GM19099 (cell line): Measurements from ENCODE around the gene MDP1.
A peak's percentile ranks its signal among the peaks of the same experiment; 100 is the strongest.

Experiments
- POLR2A ChIP-seq: IDR thresholded peaks from 3 replicates; pipeline ENCODE4 v1.6.1; 2011; ENCODE audit warnings: low read depth; ENCODE audit not compliant: insufficient read length; ENCODE audit errors: extremely low read depth

Gene MDP1

GRCh38 chr14:24238527-24239037 is 22.7 kb upstream of the MDP1 start:
- TF ChIP-seq POLR2A, result no peak

DNA sequence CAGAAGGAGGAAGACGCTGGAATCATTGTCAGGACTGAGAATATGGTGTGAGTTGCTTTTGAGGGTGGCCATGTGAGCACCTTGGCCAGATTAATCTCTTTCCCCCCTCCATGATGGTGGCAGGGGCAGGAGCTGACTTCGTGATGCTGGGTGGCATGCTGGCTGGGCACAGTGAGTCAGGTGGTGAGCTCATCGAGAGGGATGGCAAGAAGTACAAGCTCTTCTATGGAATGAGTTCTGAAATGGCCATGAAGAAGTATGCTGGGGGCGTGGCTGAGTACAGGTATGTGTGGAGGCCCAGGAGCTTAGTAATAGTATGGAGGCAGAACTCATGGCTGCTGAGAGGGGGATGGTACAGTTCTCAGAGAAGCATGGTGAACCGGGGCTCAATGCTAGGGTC is 22.3 kb upstream of the MDP1 start:
- no peak for TF ChIP-seq POLR2A

- no peak for TF ChIP-seq POLR2A
Observed at GRCh38 chr14:24237463-24237955, 21.6 kb upstream of the MDP1 start.

- TF ChIP-seq POLR2A, result no peak
Observed at GRCh38 chr14:24236689-24237462, 21.0 kb upstream of the MDP1 start.

DNA sequence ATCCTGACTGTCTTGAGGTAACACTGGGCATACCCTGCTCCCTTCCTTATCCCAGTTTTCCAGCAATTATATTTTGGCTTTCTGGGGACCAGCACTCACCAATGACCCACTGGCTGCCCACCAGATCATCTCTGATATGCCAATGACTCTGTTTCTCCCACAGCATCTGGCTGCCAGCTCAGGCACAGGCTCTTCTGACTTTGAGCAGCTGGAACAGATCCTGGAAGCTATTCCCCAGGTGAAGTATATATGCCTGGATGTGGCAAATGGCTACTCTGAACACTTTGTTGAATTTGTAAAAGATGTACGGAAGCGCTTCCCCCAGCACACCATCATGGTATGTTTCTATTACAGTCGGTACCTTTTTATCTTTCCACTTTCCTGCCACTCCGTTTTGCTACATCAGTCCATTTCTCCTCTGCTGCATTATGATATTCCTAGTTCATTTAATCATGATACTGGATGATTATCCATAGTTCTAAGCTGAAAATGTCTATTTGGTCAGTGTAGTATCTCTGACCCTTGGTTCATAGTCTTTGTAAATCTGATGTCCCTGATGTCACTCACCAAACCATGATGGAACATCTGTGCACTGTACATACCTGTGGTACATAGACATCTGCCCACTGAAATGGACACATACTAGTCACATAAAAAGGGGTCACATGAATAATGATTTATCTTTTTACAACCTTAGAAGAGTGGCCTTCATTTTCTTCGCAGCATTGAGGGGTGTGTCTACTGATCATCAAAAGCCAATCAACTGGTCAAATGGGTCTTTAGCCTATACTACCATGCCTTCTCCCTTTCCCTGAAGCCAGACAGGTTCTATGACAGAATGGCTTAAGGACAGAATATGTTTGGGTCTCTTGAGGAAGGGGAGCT is 20.2 kb upstream of the MDP1 start:
- no peak for TF ChIP-seq POLR2A

- no peak for TF ChIP-seq POLR2A
Observed at GRCh38 chr14:24234095-24235005, 18.5 kb upstream of the MDP1 start.

DNA sequence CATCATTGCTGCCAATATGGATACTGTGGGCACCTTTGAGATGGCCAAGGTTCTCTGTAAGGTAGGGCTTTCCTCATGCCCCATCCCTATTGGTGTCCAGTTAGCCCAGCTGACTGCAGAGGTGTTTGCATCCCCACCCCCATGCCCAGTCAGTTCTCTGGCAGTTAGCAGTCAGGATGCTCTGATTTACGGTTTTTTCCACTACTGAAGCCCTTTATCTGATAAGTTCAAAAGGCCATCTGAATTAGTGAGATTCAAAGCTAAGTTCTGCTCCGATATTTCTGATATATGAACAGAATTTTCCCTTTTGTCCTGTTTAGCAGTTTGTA is 17.6 kb upstream of the MDP1 start:
- no peak for TF ChIP-seq POLR2A

GRCh38 chr14:24232645-24233537 is 17.0 kb upstream of the MDP1 start, which contains the start of gene GMPR2:
TSS of gene GMPR2 (plus strand) at chr14:24232929. CDS start at chr14:24233254, 325 bp downstream.
- TF ChIP-seq POLR2A, result peak; percentile 58

GRCh38 chr14:24232121-24232644 is 16.3 kb upstream of the MDP1 start, which contains the start of gene NEDD8:
TSS of gene NEDD8 (minus strand) at chr14:24232367. CDS start at chr14:24232267, 100 bp downstream.
- peak; percentile 51 for TF ChIP-seq POLR2A

- no peak for TF ChIP-seq POLR2A
Observed at GRCh38 chr14:24231263-24232120, 15.6 kb upstream of the MDP1 start.

DNA sequence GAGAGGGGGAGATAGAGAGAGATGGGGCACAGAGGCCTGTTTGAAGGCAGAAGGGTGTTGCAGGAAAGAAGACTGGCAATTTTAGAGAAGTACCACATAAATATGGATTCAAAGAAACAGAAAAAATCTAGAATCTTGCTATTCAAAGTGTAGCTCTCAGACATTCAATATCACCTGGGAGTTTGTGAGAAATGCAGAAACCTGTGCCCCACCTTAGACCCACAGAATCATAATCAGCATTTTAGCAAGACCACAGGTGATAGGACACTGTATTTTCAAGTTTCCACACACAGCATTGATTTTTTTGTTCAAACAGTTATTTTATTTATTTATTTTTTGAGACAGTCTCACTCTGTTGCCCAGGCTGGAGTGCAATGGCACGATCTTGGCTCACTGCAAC is 13.0 kb upstream of the MDP1 start:
- TF ChIP-seq POLR2A, result no peak

- no peak for TF ChIP-seq POLR2A
Observed at GRCh38 chr14:24226473-24226872, 10.6 kb upstream of the MDP1 start.
